ENCODE data around the gene TKTL1.

GRCh38 chrX:154332561-154332960 is 37.0 kb downstream of the TKTL1 start:
- TF ChIP-seq POLR2A (IDR thresholded peaks at IDR 0.05) (no peak), CTCF (IDR thresholded peaks at IDR 0.05) (no peak)
